Activated CD4-positive, alpha-beta T cell treated with anti-CD3 and anti-CD28 coated beads for 36 hours (primary cell): ENCODE measurements around the gene CUX1. TPM values are rescaled to one million over a fixed set of nuclear protein-coding genes. Genes with fewer than 3 reads are reported as not detected.

Source experiments
- ATAC-seq: fragments of 200-7000 bp; cut with Tn5 transposase; one replicate; pipeline ENCODE4 v1.10.0; 2021; ENCODE audit warnings: mild to moderate bottlenecking, moderate library complexity
- CTCF ChIA-PET: fragments of 350-600 bp; sonication (Branson Sonifier 250); formaldehyde crosslinking; loops from one replicate; lab custom pipeline; 2021; ENCODE audit warnings: antibody characterized with exemption; lab: Charles Lee
- POLR2A ChIA-PET: fragments of 350-600 bp; sonication (Branson Sonifier 250); formaldehyde crosslinking; loops from one replicate; lab custom pipeline; 2021; ENCODE audit warnings: antibody characterized with exemption, inconsistent platforms; lab: Charles Lee
- DNase-seq: peaks from one replicate; pipeline ENCODE4 v3.0.0-alpha.2; 2020
- H3K27ac Mint-ChIP-seq: one replicate; pipeline ENCODE4 v1.8.0; 2021; ENCODE audit warnings: mixed read lengths
- H3K27me3 Mint-ChIP-seq: one replicate; pipeline ENCODE4 v1.8.0; 2021; ENCODE audit warnings: mixed read lengths
- H3K36me3 Mint-ChIP-seq: one replicate; pipeline ENCODE4 v1.8.0; 2021; ENCODE audit warnings: low read depth, mixed read lengths
- H3K4me1 Mint-ChIP-seq: one replicate; pipeline ENCODE4 v1.8.0; 2021; ENCODE audit warnings: mixed read lengths
- H3K4me3 Mint-ChIP-seq: one replicate; pipeline ENCODE4 v1.8.0; 2021; ENCODE audit warnings: mild to moderate bottlenecking, moderate library complexity, mixed read lengths
- H3K9me3 Mint-ChIP-seq: one replicate; pipeline ENCODE4 v1.8.0; 2021; ENCODE audit warnings: low read depth, mixed read lengths
- intact Hi-C, 2 experiments: fragments of 100-400 bp; cut with DNase I in 1 of 2; cut with micrococcal nuclease in 1 of 2; formaldehyde crosslinking; loops; one replicate each; pipeline versions ENCODE4 v1.14.2 to v1.15.1; 2022 to 2024; cut with DNase I, micrococcal nuclease
- total RNA-seq, 2 experiments: library from RNA; stranded (reverse); gene quantifications; one replicate each; pipeline ENCODE4 v1.2.3, GENCODE V29; 2021

Gene CUX1
- total RNA-seq, 2 experiments from 2014 or later, result 21.6 to 23.5 TPM

- no peak overlapping the region for H3K27ac Mint-ChIP-seq
- peaks cover 39% of the 10 kb centered on the region for H3K4me1 Mint-ChIP-seq
- intact Hi-C loops, result loop anchor here in 1 of 2 experiments (10.0 kb wide), 1 partner anchor 176 kb away; the partner anchor contains the start of genes ALKBH4 and LRWD1
- ChIA-PET CTCF (interaction anchor here (0.8 to 1.5 kb wide), 3 partner anchors 10 to 470 kb away, joined by 3 to 4 read pairs (median 4); no protein-coding TSS in a partner anchor), POLR2A (interaction anchor here (0.6 kb wide), 1 partner anchor 56 kb away, joined by 4 read pairs; no protein-coding TSS in a partner anchor)
- DNase-seq, result peak; percentile 55
- H3K9me3 Mint-ChIP-seq, result no peaks in the 10 kb centered on the region
- H3K27me3 Mint-ChIP-seq, result peaks cover 17% of the 10 kb centered on the region
- no peaks in the 10 kb centered on the region for H3K36me3 Mint-ChIP-seq
- peak overlapping the region; percentile 0 for H3K4me3 Mint-ChIP-seq
- ATAC-seq, result no peak
Measured at GRCh38 chr7:102288285-102288930, 471.0 kb downstream of the CUX1 start.

GRCh38 chr7:102289057-102289456, 471.6 kb downstream of the CUX1 start:
- ChIA-PET CTCF (interaction anchor here (1.5 kb wide), 1 partner anchor 103 kb away, joined by 4 read pairs; no protein-coding TSS in a partner anchor), POLR2A (no interaction called here)
- Mint-ChIP-seq H3K36me3 (no peaks in the 10 kb centered on the region), H3K27me3 (peaks cover 17% of the 10 kb centered on the region), H3K4me3 (no peak overlapping the region), H3K4me1 (peaks cover 37% of the 10 kb centered on the region), H3K27ac (no peak overlapping the region), H3K9me3 (no peaks in the 10 kb centered on the region)
- ATAC-seq, result no peak
- intact Hi-C loops, result loop anchor here in 1 of 2 experiments (10.0 kb wide), 1 partner anchor 176 kb away; the partner anchor contains the start of genes ALKBH4 and LRWD1
- no peak for DNase-seq

GRCh38 chr7:102291056-102291915, 473.9 kb downstream of the CUX1 start:
- POLR2A ChIA-PET, result interaction anchor here (0.6 kb wide), 1 partner anchor 20 kb away, joined by 5 read pairs; no protein-coding TSS in a partner anchor
- DNase-seq, result peak; percentile 64
- CTCF ChIA-PET, result no interaction called here
- intact Hi-C loops, result no loop called here
- peak; percentile 68 for ATAC-seq
- Mint-ChIP-seq H3K27me3 (peaks cover 10% of the 10 kb centered on the region), H3K36me3 (no peaks in the 10 kb centered on the region), H3K27ac (no peak overlapping the region), H3K9me3 (no peaks in the 10 kb centered on the region), H3K4me1 (peaks cover 21% of the 10 kb centered on the region), H3K4me3 (no peak overlapping the region)

GRCh38 chr7:102291916-102292267, 474.5 kb downstream of the CUX1 start:
- ATAC-seq, result no peak
- Mint-ChIP-seq H3K36me3 (no peaks in the 10 kb centered on the region), H3K4me1 (peaks cover 21% of the 10 kb centered on the region), H3K27me3 (peaks cover 10% of the 10 kb centered on the region), H3K9me3 (no peaks in the 10 kb centered on the region), H3K4me3 (no peak overlapping the region), H3K27ac (no peak overlapping the region)
- ChIA-PET POLR2A (no interaction called here), CTCF (no interaction called here)
- intact Hi-C loops, result no loop called here
- no peak for DNase-seq

GRCh38 chr7:102292813-102293798, 475.7 kb downstream of the CUX1 start:
- ATAC-seq, result no peak
- POLR2A ChIA-PET, result no interaction called here

GRCh38 chr7:102294589-102294988, 477.2 kb downstream of the CUX1 start:
- POLR2A ChIA-PET, result no interaction called here
- no peak overlapping the region for H3K27ac Mint-ChIP-seq
- CTCF ChIA-PET, result interaction anchor here (0.6 kb wide), 1 partner anchor 11 kb away, joined by 3 read pairs; no protein-coding TSS in a partner anchor
- H3K4me1 Mint-ChIP-seq, result peaks cover 12% of the 10 kb centered on the region
- intact Hi-C loops, result no loop called here
- H3K9me3 Mint-ChIP-seq, result no peaks in the 10 kb centered on the region
- no peak for DNase-seq
- no peak overlapping the region for H3K4me3 Mint-ChIP-seq
- no peak for ATAC-seq
- H3K36me3 Mint-ChIP-seq, result no peaks in the 10 kb centered on the region
- peaks cover 6% of the 10 kb centered on the region for H3K27me3 Mint-ChIP-seq

More at GRCh38 chr7:102292813-102293798, 475.7 kb downstream of the CUX1 start:
- peaks cover 10% of the 10 kb centered on the region for H3K27me3 Mint-ChIP-seq
- CTCF ChIA-PET, result no interaction called here
- no peaks in the 10 kb centered on the region for H3K9me3 Mint-ChIP-seq
- no peak overlapping the region for H3K4me3 Mint-ChIP-seq
- peaks cover 21% of the 10 kb centered on the region for H3K4me1 Mint-ChIP-seq
- intact Hi-C loops, result no loop called here
- H3K36me3 Mint-ChIP-seq, result no peaks in the 10 kb centered on the region
- no peak overlapping the region for H3K27ac Mint-ChIP-seq
- no peak for DNase-seq

GRCh38 chr7:102295346-102296178, 478.1 kb downstream of the CUX1 start:
- no peaks in the 10 kb centered on the region for H3K9me3 Mint-ChIP-seq
- intact Hi-C loops, result no loop called here
- H3K27me3 Mint-ChIP-seq, result peaks cover 6% of the 10 kb centered on the region
- no peak overlapping the region for H3K27ac Mint-ChIP-seq
- no peak overlapping the region for H3K4me3 Mint-ChIP-seq
- peaks cover 10% of the 10 kb centered on the region for H3K4me1 Mint-ChIP-seq
- ChIA-PET CTCF (interaction anchor here (0.7 kb wide), 1 partner anchor 11 kb away, joined by 3 read pairs; no protein-coding TSS in a partner anchor), POLR2A (no interaction called here)
- no peaks in the 10 kb centered on the region for H3K36me3 Mint-ChIP-seq
- DNase-seq, result no peak
- no peak for ATAC-seq

GRCh38 chr7:102296179-102296438, 478.7 kb downstream of the CUX1 start:
- H3K27me3 Mint-ChIP-seq, result peaks cover 6% of the 10 kb centered on the region

GRCh38 chr7:102296514-102296913, 479.1 kb downstream of the CUX1 start:
- no peak for ATAC-seq
- peaks cover 5% of the 10 kb centered on the region for H3K4me1 Mint-ChIP-seq
- no peak overlapping the region for H3K4me3 Mint-ChIP-seq
- POLR2A ChIA-PET, result no interaction called here
- no peak for DNase-seq
- CTCF ChIA-PET, result no interaction called here
- H3K27me3 Mint-ChIP-seq, result peaks cover 6% of the 10 kb centered on the region
- intact Hi-C loops, result no loop called here
- no peaks in the 10 kb centered on the region for H3K9me3 Mint-ChIP-seq
- H3K36me3 Mint-ChIP-seq, result no peaks in the 10 kb centered on the region
- no peak overlapping the region for H3K27ac Mint-ChIP-seq

More at GRCh38 chr7:102296179-102296438, 478.7 kb downstream of the CUX1 start:
- intact Hi-C loops, result no loop called here
- ATAC-seq, result no peak
- Mint-ChIP-seq H3K4me3 (no peak overlapping the region), H3K9me3 (no peaks in the 10 kb centered on the region), H3K27ac (no peak overlapping the region), H3K4me1 (peaks cover 9% of the 10 kb centered on the region), H3K36me3 (no peaks in the 10 kb centered on the region)
- no peak for DNase-seq
- CTCF ChIA-PET, result interaction anchor here (0.7 kb wide), 1 partner anchor 10 kb away, joined by 3 read pairs; no protein-coding TSS in a partner anchor
- POLR2A ChIA-PET, result no interaction called here

GRCh38 chr7:102297487-102298218, 480.2 kb downstream of the CUX1 start:
- H3K4me3 Mint-ChIP-seq, result no peak overlapping the region
- intact Hi-C loops, result no loop called here
- CTCF ChIA-PET, result no interaction called here

More at GRCh38 chr7:102297487-102298218, 480.2 kb downstream of the CUX1 start:
- Mint-ChIP-seq H3K27ac (no peak overlapping the region), H3K9me3 (no peaks in the 10 kb centered on the region), H3K36me3 (no peaks in the 10 kb centered on the region), H3K4me1 (no peaks in the 10 kb centered on the region), H3K27me3 (peaks cover 2% of the 10 kb centered on the region)
- POLR2A ChIA-PET, result no interaction called here
- ATAC-seq (no peak), DNase-seq (no peak)
